ENCODE results near the gene STX7. TPM values are rescaled to one million over a fixed set of nuclear protein-coding genes. Genes with fewer than 3 reads are reported as not detected.

Gene STX7
- total and polyA plus RNA-seq, 2 donors from 2014 or later = 27.4 to 77.9 TPM

DNA sequence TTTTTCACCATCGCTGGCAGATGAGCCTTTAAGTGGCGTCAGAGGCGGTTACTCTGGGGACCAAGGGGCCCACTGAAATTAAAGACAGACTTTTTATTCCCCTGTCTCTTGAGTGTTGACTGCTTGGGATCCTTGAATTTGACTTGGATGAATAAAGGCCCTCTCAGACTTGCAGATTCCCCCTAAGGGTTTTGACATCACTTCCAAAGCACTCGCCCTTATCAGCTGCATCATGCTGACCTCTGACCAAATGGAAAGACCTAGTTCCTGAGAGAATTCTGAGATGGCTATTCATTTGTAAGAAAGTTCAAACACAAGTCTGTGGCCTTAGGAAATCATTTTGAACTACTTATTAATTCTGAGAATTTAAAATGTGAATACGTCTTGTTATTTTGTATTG, 98.2 kb downstream of the STX7 start:
- DNase-seq (no peak), FAIRE-seq (no peak)
- Histone ChIP-seq H3K27ac (ENCODE audit: low read depth in 2 of 2, low read length in 2 of 2) (no peak overlapping the region), H3K4me3 (ENCODE audit: low read length in 3 of 3) (no peak overlapping the region), H3K9me3 (ENCODE audit: control insufficient read depth in 2 of 3, insufficient read depth in 1 of 3, low read length in 3 of 3) (peaks cover 0 to 5% (median 0%) of the 10 kb centered on the region in 3 donors), H3K9ac (ENCODE audit: low read length in 3 of 3) (no peak overlapping the region), H3K27me3 (ENCODE audit: control insufficient read depth, insufficient read depth, low read length) (no peaks in the 10 kb centered on the region), H3K4me1 (ENCODE audit: control insufficient read depth in 2 of 3, insufficient read depth in 2 of 3, low read depth in 1 of 3, low read length in 3 of 3) (no peaks in the 10 kb centered on the region), H3K36me3 (ENCODE audit: control insufficient read depth in 2 of 3, insufficient read depth in 3 of 3, low read length in 3 of 3) (no peaks in the 10 kb centered on the region)
- TF ChIP-seq, protein P1, sequence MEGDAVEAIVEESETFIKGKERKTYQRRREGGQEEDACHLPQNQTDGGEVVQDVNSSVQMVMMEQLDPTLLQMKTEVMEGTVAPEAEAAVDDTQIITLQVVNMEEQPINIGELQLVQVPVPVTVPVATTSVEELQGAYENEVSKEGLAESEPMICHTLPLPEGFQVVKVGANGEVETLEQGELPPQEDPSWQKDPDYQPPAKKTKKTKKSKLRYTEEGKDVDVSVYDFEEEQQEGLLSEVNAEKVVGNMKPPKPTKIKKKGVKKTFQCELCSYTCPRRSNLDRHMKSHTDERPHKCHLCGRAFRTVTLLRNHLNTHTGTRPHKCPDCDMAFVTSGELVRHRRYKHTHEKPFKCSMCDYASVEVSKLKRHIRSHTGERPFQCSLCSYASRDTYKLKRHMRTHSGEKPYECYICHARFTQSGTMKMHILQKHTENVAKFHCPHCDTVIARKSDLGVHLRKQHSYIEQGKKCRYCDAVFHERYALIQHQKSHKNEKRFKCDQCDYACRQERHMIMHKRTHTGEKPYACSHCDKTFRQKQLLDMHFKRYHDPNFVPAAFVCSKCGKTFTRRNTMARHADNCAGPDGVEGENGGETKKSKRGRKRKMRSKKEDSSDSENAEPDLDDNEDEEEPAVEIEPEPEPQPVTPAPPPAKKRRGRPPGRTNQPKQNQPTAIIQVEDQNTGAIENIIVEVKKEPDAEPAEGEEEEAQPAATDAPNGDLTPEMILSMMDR (IDR thresholded peaks at IDR 0.05; ENCODE audit: borderline replicate concordance, extremely low read depth, insufficient read depth) = no peak
- intact Hi-C loops (cut with DNase I) = no loop called here

DNA sequence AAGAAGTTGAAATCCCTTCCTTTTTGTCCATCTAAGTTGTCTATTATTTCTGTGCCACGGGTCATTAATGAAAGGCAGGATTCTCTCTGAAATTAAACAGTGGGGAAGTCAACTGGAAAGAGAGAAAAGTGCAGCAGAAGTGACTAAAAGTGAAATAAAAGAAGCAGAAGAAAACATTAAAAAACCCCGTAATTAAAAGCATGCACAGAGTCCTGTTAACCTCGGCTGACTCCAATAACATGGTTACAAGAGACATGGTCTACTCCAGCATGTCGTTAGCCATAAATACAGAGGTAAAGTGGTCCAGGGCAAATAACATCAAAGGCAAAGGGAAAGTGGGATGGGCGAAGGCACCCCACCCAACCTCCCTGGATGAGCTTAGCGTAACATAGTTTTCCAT, 98.6 kb downstream of the STX7 start:
- no peaks in the 10 kb centered on the region for H3K4me1 ChIP-seq (ENCODE audit: control insufficient read depth in 2 of 3, insufficient read depth in 2 of 3, low read depth in 1 of 3, low read length in 3 of 3)
- peak in 2 of 5 donors; percentile 38 to 51 for DNase-seq
- no peaks in the 10 kb centered on the region for H3K36me3 ChIP-seq (ENCODE audit: control insufficient read depth in 2 of 3, insufficient read depth in 3 of 3, low read length in 3 of 3)
- intact Hi-C loops (cut with DNase I) = no loop called here
- H3K9ac ChIP-seq (ENCODE audit: low read length in 3 of 3) = no peak overlapping the region
- H3K27ac ChIP-seq (ENCODE audit: low read depth in 2 of 2, low read length in 2 of 2) = no peak overlapping the region
- no peaks in the 10 kb centered on the region for H3K27me3 ChIP-seq (ENCODE audit: control insufficient read depth, insufficient read depth, low read length)
- H3K4me3 ChIP-seq (ENCODE audit: low read length in 3 of 3) = no peak overlapping the region
- H3K9me3 ChIP-seq (ENCODE audit: control insufficient read depth in 2 of 3, insufficient read depth in 1 of 3, low read length in 3 of 3) = peaks cover 0 to 5% (median 0%) of the 10 kb centered on the region in 3 donors
- FAIRE-seq = no peak
- TF ChIP-seq, protein P1 (IDR thresholded peaks at IDR 0.05; ENCODE audit: borderline replicate concordance, extremely low read depth, insufficient read depth) = no peak

DNA sequence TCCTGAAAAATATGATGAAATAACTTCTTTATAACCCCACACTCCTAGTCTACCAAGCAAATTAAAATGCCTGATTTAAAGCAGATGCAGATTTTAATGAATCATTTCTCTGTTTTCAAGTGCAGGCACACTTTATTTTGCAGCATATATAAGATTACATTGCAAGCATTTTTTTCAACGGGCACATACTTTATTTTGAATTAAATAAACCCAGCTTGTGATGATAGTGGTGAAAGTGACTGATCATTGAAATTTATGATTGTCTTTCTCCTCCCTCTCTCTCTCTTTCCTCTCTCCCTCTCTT, 99.5 kb downstream of the STX7 start:
- no peak for FAIRE-seq
- TF ChIP-seq, protein P1 (IDR thresholded peaks at IDR 0.05; ENCODE audit: borderline replicate concordance, extremely low read depth, insufficient read depth) = no peak
- Histone ChIP-seq H3K9ac (ENCODE audit: low read length in 3 of 3) (no peak overlapping the region), H3K4me3 (ENCODE audit: low read length in 3 of 3) (no peak overlapping the region), H3K27ac (ENCODE audit: low read depth in 2 of 2, low read length in 2 of 2) (no peak overlapping the region), H3K9me3 (ENCODE audit: control insufficient read depth in 2 of 3, insufficient read depth in 1 of 3, low read length in 3 of 3) (peaks cover 0 to 5% (median 0%) of the 10 kb centered on the region in 3 donors), H3K36me3 (ENCODE audit: control insufficient read depth in 2 of 3, insufficient read depth in 3 of 3, low read length in 3 of 3) (no peaks in the 10 kb centered on the region), H3K4me1 (ENCODE audit: control insufficient read depth in 2 of 3, insufficient read depth in 2 of 3, low read depth in 1 of 3, low read length in 3 of 3) (no peaks in the 10 kb centered on the region), H3K27me3 (ENCODE audit: control insufficient read depth, insufficient read depth, low read length) (no peaks in the 10 kb centered on the region)
- DNase-seq = no peak
- intact Hi-C loops (cut with DNase I) = no loop called here

All from kidney (tissue), 14 donors.